ENCODE data around the gene DDX43. TPM values are rescaled to one million over a fixed set of nuclear protein-coding genes. Genes with fewer than 3 reads are reported as not detected.
"Not testable (repeated sequence)": the region's sequence is repeated elsewhere in the genome, so short reads cannot be mapped to it uniquely, and the experiment has no call there.

DDX43 gene
- total RNA-seq, 1 experiment from 2014 or later, result not detected

GRCh38 chr6:73392188-73392587 lies 2.4 kb upstream of the DDX43 start:
- H3K9me3 ChIP-seq (ENCODE audit: control insufficient read depth in 1 of 2, insufficient read depth in 1 of 2, low read depth in 1 of 2, low read length in 2 of 2); H3K9ac ChIP-seq (ENCODE audit: low read length); intact Hi-C loops (cut with micrococcal nuclease); CTCF ChIA-PET; H3K4me3 ChIP-seq (replicated peaks in 1 of 2; ENCODE audit: low read depth in 1 of 2, low read length in 2 of 2); DNase-seq (ENCODE audit: low read depth, low spot score); H3K27ac ChIP-seq (ENCODE audit: low read depth, low read length); H3K27me3 ChIP-seq (ENCODE audit: insufficient read depth, low read length); H3K36me3 ChIP-seq (ENCODE audit: control insufficient read depth in 1 of 2, insufficient read depth in 2 of 2, low read length in 2 of 2); BruUV-seq (replicated peaks); ATAC-seq; H3K9me2 ChIP-seq (ENCODE audit: insufficient read depth); RAD21 ChIA-PET (ENCODE audit: low non-redundant PET in 1 of 2, low total read pairs in 2 of 2, uncharacterized antibody in 2 of 2, unreplicated experiment in 2 of 2); H3K79me2 ChIP-seq (ENCODE audit: insufficient read depth, low read length); H4K20me1 ChIP-seq (ENCODE audit: insufficient read depth): not testable (repeated sequence)
- Histone ChIP-seq H3K4me1 (ENCODE audit: control insufficient read depth in 1 of 2, insufficient read depth in 2 of 2, low read length in 2 of 2) (peaks cover 19 to 39% of the 10 kb centered on the region in 2 experiments), H3K4me2 (ENCODE audit: low read length) (peak overlapping the region; percentile 34), H2AFZ (ENCODE audit: low read depth, low read length, poor library complexity, severe bottlenecking) (peak overlapping the region; percentile 93)
- TF ChIP-seq CEBPB (IDR thresholded peaks at IDR 0.05; ENCODE audit: low read depth), result 0 out of 2 replicates have a peak, but pooled peaks have one; percentile 13
- POLR2A ChIA-PET, result interaction anchor here (0.7 kb wide), 1 partner anchor 55 kb away, joined by 3 read pairs; no protein-coding TSS in a partner anchor

GRCh38 chr6:73393278-73393677 lies 1.4 kb upstream of the DDX43 start:
- RAD21 ChIA-PET (ENCODE audit: low non-redundant PET in 1 of 2, low total read pairs in 2 of 2, uncharacterized antibody in 2 of 2, unreplicated experiment in 2 of 2), result no interaction called here
- intact Hi-C loops (cut with micrococcal nuclease), result no loop called here
- no peak for TF ChIP-seq POLR2A (IDR thresholded peaks at IDR 0.05; ENCODE audit: borderline replicate concordance, extremely low read depth, insufficient read depth, insufficient read length)
- TF ChIP-seq TCF7L2 (IDR thresholded peaks at IDR 0.05; ENCODE audit: borderline replicate concordance, extremely low read depth, insufficient read depth, insufficient read length), result no peak
- no peak for TF ChIP-seq CTCF (IDR thresholded peaks at IDR 0.05 in 2 of 3, conservative IDR thresholded peaks at IDR 0.05 in 1 of 3; ENCODE audit: borderline replicate concordance in 1 of 3, insufficient read depth in 1 of 3, low read depth in 2 of 3, low read length in 2 of 3)
- no peak for TF ChIP-seq ZFX (IDR thresholded peaks at IDR 0.05)
- no peak for TF ChIP-seq YY1 (IDR thresholded peaks at IDR 0.05; ENCODE audit: extremely low read depth, insufficient replicate concordance, low read depth, low read length)
- no peak for TF ChIP-seq EZH2 (IDR thresholded peaks at IDR 0.05)
- TF ChIP-seq JUND (IDR thresholded peaks at IDR 0.05), result no peak
- TF ChIP-seq SIN3A (IDR thresholded peaks at IDR 0.05; ENCODE audit: low read depth), result no peak
- TF ChIP-seq ZBTB33 (IDR thresholded peaks at IDR 0.05; ENCODE audit: extremely low read depth, insufficient replicate concordance, low read length), result no peak
- Histone ChIP-seq H3K4me3 (replicated peaks in 1 of 2; ENCODE audit: low read depth in 1 of 2, low read length in 2 of 2) (no peak overlapping the region), H3K9me2 (ENCODE audit: insufficient read depth) (no peaks in the 10 kb centered on the region; the same call in 1 of the 2 replicates), H3K9me3 (ENCODE audit: control insufficient read depth in 1 of 2, insufficient read depth in 1 of 2, low read depth in 1 of 2, low read length in 2 of 2) (no peaks in the 10 kb centered on the region), H3K9ac (ENCODE audit: low read length) (no peak overlapping the region), H4K20me1 (ENCODE audit: insufficient read depth) (no peaks in the 10 kb centered on the region), H3K4me2 (ENCODE audit: low read length) (no peak overlapping the region), H3K79me2 (ENCODE audit: insufficient read depth, low read length) (no peaks in the 10 kb centered on the region), H3K27ac (ENCODE audit: low read depth, low read length) (no peak overlapping the region), H3K4me1 (ENCODE audit: control insufficient read depth in 1 of 2, insufficient read depth in 2 of 2, low read length in 2 of 2) (peaks cover 16 to 38% of the 10 kb centered on the region in 2 experiments), H3K27me3 (ENCODE audit: insufficient read depth, low read length) (no peaks in the 10 kb centered on the region), H2AFZ (ENCODE audit: low read depth, low read length, poor library complexity, severe bottlenecking) (no peak overlapping the region), H3K36me3 (ENCODE audit: control insufficient read depth in 1 of 2, insufficient read depth in 2 of 2, low read length in 2 of 2) (no peaks in the 10 kb centered on the region)
- ATAC-seq, result no peak
- CTCF ChIA-PET, result no interaction called here
- POLR2A ChIA-PET, result no interaction called here
- no TSS peak for BruUV-seq (replicated peaks)
- no peak for DNase-seq (ENCODE audit: low read depth, low spot score)
